ENCODE results near the gene IGFL2. TPM values are rescaled to one million over a fixed set of nuclear protein-coding genes. Genes with fewer than 3 reads are reported as not detected.
"Not testable (repeated sequence)": the region's sequence is repeated elsewhere in the genome, so short reads cannot be mapped to it uniquely, and the experiment has no call there.

Gene IGFL2
- total RNA-seq, 1 donor, result not detected

GRCh38 chr19:46186101-46186716 is 38.2 kb downstream of the IGFL2 start:
- no peak overlapping the region for H3K4me3 ChIP-seq (ENCODE audit: low read depth, low read length)
- no peak for DNase-seq (ENCODE audit: low read depth)
- TF ChIP-seq CTCF (IDR thresholded peaks at IDR 0.05; ENCODE audit: insufficient read depth, low read depth, low read length), result no peak

- no peak overlapping the region for H3K4me3 ChIP-seq (ENCODE audit: low read depth, low read length)
- TF ChIP-seq CTCF (IDR thresholded peaks at IDR 0.05; ENCODE audit: insufficient read depth, low read depth, low read length), result no peak
- DNase-seq (ENCODE audit: low read depth), result no peak
These were observed 38.7 kb downstream of the IGFL2 start for GRCh38 chr19:46186717-46187101.

GRCh38 chr19:46189971-46190888 is 42.2 kb downstream of the IGFL2 start:
- TF ChIP-seq CTCF (IDR thresholded peaks at IDR 0.05; ENCODE audit: insufficient read depth, low read depth, low read length), result no peak
- no peak for DNase-seq (ENCODE audit: low read depth)
- no peak overlapping the region for H3K4me3 ChIP-seq (ENCODE audit: low read depth, low read length)

GRCh38 chr19:46191356-46191755 is 43.3 kb downstream of the IGFL2 start:
- H3K4me3 ChIP-seq (ENCODE audit: low read depth, low read length), result no peak overlapping the region
- no peak for DNase-seq (ENCODE audit: low read depth)
- TF ChIP-seq CTCF (IDR thresholded peaks at IDR 0.05; ENCODE audit: insufficient read depth, low read depth, low read length), result no peak

GRCh38 chr19:46191972-46192371 is 43.9 kb downstream of the IGFL2 start:
- no peak for DNase-seq (ENCODE audit: low read depth)
- H3K4me3 ChIP-seq (ENCODE audit: low read depth, low read length), result no peak overlapping the region
- no peak for TF ChIP-seq CTCF (IDR thresholded peaks at IDR 0.05; ENCODE audit: insufficient read depth, low read depth, low read length)

GRCh38 chr19:46192626-46192991 is 44.6 kb downstream of the IGFL2 start:
- DNase-seq (ENCODE audit: low read depth), result not testable (repeated sequence)

GRCh38 chr19:46192992-46193650 is 45.1 kb downstream of the IGFL2 start:
- TF ChIP-seq CTCF (IDR thresholded peaks at IDR 0.05; ENCODE audit: insufficient read depth, low read depth, low read length), result no peak
- H3K4me3 ChIP-seq (ENCODE audit: low read depth, low read length), result no peak overlapping the region
- peak; percentile 83 for DNase-seq (ENCODE audit: low read depth)

More at GRCh38 chr19:46192626-46192991, 44.6 kb downstream of the IGFL2 start:
- H3K4me3 ChIP-seq (ENCODE audit: low read depth, low read length), result not testable (repeated sequence)

Data from fibroblast of villous mesenchyme (primary cell).